Measurements from ENCODE around the gene TANK. TPM values are rescaled to one million over a fixed set of nuclear protein-coding genes. Genes with fewer than 3 reads are reported as not detected.

The TANK gene
- polyA plus RNA-seq, 1 donor from 2014 or later = 58.1 TPM

DNA sequence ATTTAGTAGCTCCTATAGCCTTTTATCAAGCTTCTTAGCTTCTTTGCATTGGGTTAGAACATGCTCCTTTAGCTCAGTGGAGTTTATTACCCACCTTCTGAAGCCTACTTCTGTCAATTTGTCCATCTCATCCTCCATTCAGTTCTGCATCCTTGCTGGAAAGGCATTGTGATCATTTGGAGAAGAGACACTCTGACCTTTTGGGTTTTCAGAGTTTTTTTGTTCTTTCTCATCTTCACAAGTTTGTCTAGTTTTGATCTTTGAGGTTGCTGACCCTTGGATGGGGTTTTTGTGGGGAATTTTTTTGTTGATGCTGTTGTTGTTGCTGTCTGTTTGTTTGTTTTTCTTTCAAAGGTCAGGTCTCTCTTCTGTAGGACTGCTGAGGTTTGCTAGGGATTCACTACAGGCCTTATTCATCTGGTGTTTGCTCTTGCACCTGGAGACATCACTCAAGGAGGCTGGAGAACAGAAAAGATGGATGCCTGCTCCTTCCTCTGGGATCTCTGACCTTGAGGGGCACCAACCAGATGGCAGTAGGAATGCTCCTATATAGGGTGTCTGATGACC is 13.9 kb upstream of the TANK start:
- H3K27ac ChIP-seq (ENCODE audit: low read length) = no peak overlapping the region
- no peaks in the 10 kb centered on the region for H3K9me3 ChIP-seq (ENCODE audit: low read length)
- H3F3A ChIP-seq (ENCODE audit: insufficient read depth, low read length, poor library complexity, severe bottlenecking) = no peaks in the 10 kb centered on the region
- H3K4me2 ChIP-seq (ENCODE audit: low read length) = no peak overlapping the region
- no peak overlapping the region for H2AFZ ChIP-seq (ENCODE audit: low read depth, low read length)
- H3K9me2 ChIP-seq (ENCODE audit: insufficient read depth, low read length) = no peaks in the 10 kb centered on the region
- TF ChIP-seq EP300 (conservative IDR thresholded peaks at IDR 0.05; ENCODE audit: poor library complexity, severe bottlenecking) = no peak
- no peak for TF ChIP-seq SMC3 (conservative IDR thresholded peaks at IDR 0.05; ENCODE audit: poor library complexity)
- TF ChIP-seq TAF1 (IDR thresholded peaks at IDR 0.05; ENCODE audit: low read depth) = no peak
- no peak for TF ChIP-seq RAD21 (conservative IDR thresholded peaks at IDR 0.05)
- TF ChIP-seq EZH2 (IDR thresholded peaks at IDR 0.05; ENCODE audit: borderline replicate concordance, insufficient read depth, low read length, poor library complexity, severe bottlenecking) = no peak
- TF ChIP-seq, protein P1, sequence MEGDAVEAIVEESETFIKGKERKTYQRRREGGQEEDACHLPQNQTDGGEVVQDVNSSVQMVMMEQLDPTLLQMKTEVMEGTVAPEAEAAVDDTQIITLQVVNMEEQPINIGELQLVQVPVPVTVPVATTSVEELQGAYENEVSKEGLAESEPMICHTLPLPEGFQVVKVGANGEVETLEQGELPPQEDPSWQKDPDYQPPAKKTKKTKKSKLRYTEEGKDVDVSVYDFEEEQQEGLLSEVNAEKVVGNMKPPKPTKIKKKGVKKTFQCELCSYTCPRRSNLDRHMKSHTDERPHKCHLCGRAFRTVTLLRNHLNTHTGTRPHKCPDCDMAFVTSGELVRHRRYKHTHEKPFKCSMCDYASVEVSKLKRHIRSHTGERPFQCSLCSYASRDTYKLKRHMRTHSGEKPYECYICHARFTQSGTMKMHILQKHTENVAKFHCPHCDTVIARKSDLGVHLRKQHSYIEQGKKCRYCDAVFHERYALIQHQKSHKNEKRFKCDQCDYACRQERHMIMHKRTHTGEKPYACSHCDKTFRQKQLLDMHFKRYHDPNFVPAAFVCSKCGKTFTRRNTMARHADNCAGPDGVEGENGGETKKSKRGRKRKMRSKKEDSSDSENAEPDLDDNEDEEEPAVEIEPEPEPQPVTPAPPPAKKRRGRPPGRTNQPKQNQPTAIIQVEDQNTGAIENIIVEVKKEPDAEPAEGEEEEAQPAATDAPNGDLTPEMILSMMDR (IDR thresholded peaks at IDR 0.05; ENCODE audit: poor library complexity, severe bottlenecking) = no peak
- TF ChIP-seq MXI1 (conservative IDR thresholded peaks at IDR 0.05; ENCODE audit: poor library complexity, severe bottlenecking) = no peak
- TF ChIP-seq, protein P2, sequence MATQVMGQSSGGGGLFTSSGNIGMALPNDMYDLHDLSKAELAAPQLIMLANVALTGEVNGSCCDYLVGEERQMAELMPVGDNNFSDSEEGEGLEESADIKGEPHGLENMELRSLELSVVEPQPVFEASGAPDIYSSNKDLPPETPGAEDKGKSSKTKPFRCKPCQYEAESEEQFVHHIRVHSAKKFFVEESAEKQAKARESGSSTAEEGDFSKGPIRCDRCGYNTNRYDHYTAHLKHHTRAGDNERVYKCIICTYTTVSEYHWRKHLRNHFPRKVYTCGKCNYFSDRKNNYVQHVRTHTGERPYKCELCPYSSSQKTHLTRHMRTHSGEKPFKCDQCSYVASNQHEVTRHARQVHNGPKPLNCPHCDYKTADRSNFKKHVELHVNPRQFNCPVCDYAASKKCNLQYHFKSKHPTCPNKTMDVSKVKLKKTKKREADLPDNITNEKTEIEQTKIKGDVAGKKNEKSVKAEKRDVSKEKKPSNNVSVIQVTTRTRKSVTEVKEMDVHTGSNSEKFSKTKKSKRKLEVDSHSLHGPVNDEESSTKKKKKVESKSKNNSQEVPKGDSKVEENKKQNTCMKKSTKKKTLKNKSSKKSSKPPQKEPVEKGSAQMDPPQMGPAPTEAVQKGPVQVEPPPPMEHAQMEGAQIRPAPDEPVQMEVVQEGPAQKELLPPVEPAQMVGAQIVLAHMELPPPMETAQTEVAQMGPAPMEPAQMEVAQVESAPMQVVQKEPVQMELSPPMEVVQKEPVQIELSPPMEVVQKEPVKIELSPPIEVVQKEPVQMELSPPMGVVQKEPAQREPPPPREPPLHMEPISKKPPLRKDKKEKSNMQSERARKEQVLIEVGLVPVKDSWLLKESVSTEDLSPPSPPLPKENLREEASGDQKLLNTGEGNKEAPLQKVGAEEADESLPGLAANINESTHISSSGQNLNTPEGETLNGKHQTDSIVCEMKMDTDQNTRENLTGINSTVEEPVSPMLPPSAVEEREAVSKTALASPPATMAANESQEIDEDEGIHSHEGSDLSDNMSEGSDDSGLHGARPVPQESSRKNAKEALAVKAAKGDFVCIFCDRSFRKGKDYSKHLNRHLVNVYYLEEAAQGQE (IDR thresholded peaks at IDR 0.05; ENCODE audit: borderline replicate concordance) = no peak
- no peak for TF ChIP-seq POLR2AphosphoS5 (IDR thresholded peaks at IDR 0.05)
- no peaks in the 10 kb centered on the region for H3K79me2 ChIP-seq (replicated peaks; ENCODE audit: insufficient read depth, low read length)
- H3K9ac ChIP-seq (ENCODE audit: low read length) = no peak overlapping the region
- no peaks in the 10 kb centered on the region for H3K27me3 ChIP-seq (ENCODE audit: insufficient read depth, low read depth, low read length)
- H3K36me3 ChIP-seq (ENCODE audit: insufficient read depth, low read length) = no peaks in the 10 kb centered on the region
- H4K20me1 ChIP-seq (ENCODE audit: insufficient read depth) = no peaks in the 10 kb centered on the region
- no peak overlapping the region for H3K4me3 ChIP-seq (ENCODE audit: low read length)

DNA sequence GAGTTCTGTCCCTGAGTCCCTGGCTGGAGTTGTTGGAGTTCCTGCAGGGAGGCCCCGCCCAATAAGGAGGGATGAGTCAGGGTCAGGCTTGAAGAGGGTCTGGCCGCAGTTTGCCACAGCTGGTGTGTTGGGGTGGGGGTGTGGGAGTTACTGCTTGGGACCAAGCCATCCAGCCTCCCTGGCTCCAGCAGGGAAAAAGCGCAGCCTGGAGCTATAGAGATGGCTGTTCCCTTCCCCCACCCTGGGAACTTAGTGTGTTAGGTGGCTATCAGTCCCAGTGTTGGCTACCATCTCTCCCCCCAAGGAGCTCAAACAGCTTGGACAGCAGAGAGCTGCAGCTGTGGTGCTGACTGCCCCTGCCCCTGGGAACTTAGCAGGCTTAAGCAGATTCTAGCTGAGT is 13.2 kb upstream of the TANK start:
- no peak overlapping the region for H3K4me2 ChIP-seq (ENCODE audit: low read length)
- H4K20me1 ChIP-seq (ENCODE audit: insufficient read depth) = no peaks in the 10 kb centered on the region
- H3K27ac ChIP-seq (ENCODE audit: low read length) = no peak overlapping the region
- TF ChIP-seq POLR2AphosphoS5 (IDR thresholded peaks at IDR 0.05) = no peak
- TF ChIP-seq EP300 (conservative IDR thresholded peaks at IDR 0.05; ENCODE audit: poor library complexity, severe bottlenecking) = no peak
- no peak for TF ChIP-seq TAF1 (IDR thresholded peaks at IDR 0.05; ENCODE audit: low read depth)
- no peak for TF ChIP-seq EZH2 (IDR thresholded peaks at IDR 0.05; ENCODE audit: borderline replicate concordance, insufficient read depth, low read length, poor library complexity, severe bottlenecking)
- no peak overlapping the region for H3K9ac ChIP-seq (ENCODE audit: low read length)
- no peaks in the 10 kb centered on the region for H3K9me3 ChIP-seq (ENCODE audit: low read length)
- no peaks in the 10 kb centered on the region for H3F3A ChIP-seq (ENCODE audit: insufficient read depth, low read length, poor library complexity, severe bottlenecking)
- no peaks in the 10 kb centered on the region for H3K27me3 ChIP-seq (ENCODE audit: insufficient read depth, low read depth, low read length)
- H3K9me2 ChIP-seq (ENCODE audit: insufficient read depth, low read length) = no peaks in the 10 kb centered on the region
- no peaks in the 10 kb centered on the region for H3K36me3 ChIP-seq (ENCODE audit: insufficient read depth, low read length)
- H3K4me3 ChIP-seq (ENCODE audit: low read length) = no peak overlapping the region
- no peaks in the 10 kb centered on the region for H3K79me2 ChIP-seq (replicated peaks; ENCODE audit: insufficient read depth, low read length)
- H2AFZ ChIP-seq (ENCODE audit: low read depth, low read length) = no peak overlapping the region
